ENCODE results near the gene MSH3. TPM values are rescaled to one million over a fixed set of nuclear protein-coding genes. Genes with fewer than 3 reads are reported as not detected.

The MSH3 gene
- total RNA-seq, 4 donors from 2014 or later = 14.5 to 27.2 (median 21.5) TPM

GRCh38 chr5:80615266-80615914 lies 39.1 kb upstream of the MSH3 start:
- Histone ChIP-seq H3K4me1 (no peaks in the 10 kb centered on the region), H3K36me3 (no peaks in the 10 kb centered on the region), H3K9me3 (no peaks in the 10 kb centered on the region), H3K27ac (no peak overlapping the region), H3K4me3 (no peak overlapping the region), H3K27me3 (no peaks in the 10 kb centered on the region)
- TF ChIP-seq CTCF (IDR thresholded peaks at IDR 0.05) (no peak), POLR2A (IDR thresholded peaks at IDR 0.05) (no peak)
- DNase-seq = no peak

GRCh38 chr5:80618438-80618837 lies 36.0 kb upstream of the MSH3 start:
- Histone ChIP-seq H3K27me3 (no peaks in the 10 kb centered on the region), H3K4me1 (no peaks in the 10 kb centered on the region), H3K36me3 (no peaks in the 10 kb centered on the region), H3K4me3 (no peak overlapping the region), H3K27ac (no peak overlapping the region), H3K9me3 (no peaks in the 10 kb centered on the region)
- TF ChIP-seq POLR2A (IDR thresholded peaks at IDR 0.05) (no peak), CTCF (IDR thresholded peaks at IDR 0.05) (no peak)
- DNase-seq = no peak

- Histone ChIP-seq H3K27ac (no peak overlapping the region), H3K9me3 (no peaks in the 10 kb centered on the region)
- TF ChIP-seq CTCF (IDR thresholded peaks at IDR 0.05) (no peak), POLR2A (IDR thresholded peaks at IDR 0.05) (no peak)
These were observed 35.4 kb upstream of the MSH3 start for GRCh38 chr5:80619086-80619485.

GRCh38 chr5:80620211-80620610 lies 34.2 kb upstream of the MSH3 start:
- Histone ChIP-seq H3K4me1 (no peaks in the 10 kb centered on the region), H3K27ac (no peak overlapping the region), H3K36me3 (no peaks in the 10 kb centered on the region), H3K27me3 (no peaks in the 10 kb centered on the region), H3K9me3 (no peaks in the 10 kb centered on the region), H3K4me3 (no peak overlapping the region)
- no peak for TF ChIP-seq CTCF (IDR thresholded peaks at IDR 0.05)
- TF ChIP-seq POLR2A (IDR thresholded peaks at IDR 0.05) = no peak
- DNase-seq = no peak

More at GRCh38 chr5:80619086-80619485, 35.4 kb upstream of the MSH3 start:
- Histone ChIP-seq H3K4me3 (no peak overlapping the region), H3K27me3 (no peaks in the 10 kb centered on the region), H3K4me1 (no peaks in the 10 kb centered on the region), H3K36me3 (no peaks in the 10 kb centered on the region)
- no peak for DNase-seq

GRCh38 chr5:80622756-80623155 lies 31.7 kb upstream of the MSH3 start:
- no peak overlapping the region for H3K27ac ChIP-seq
- no peak for DNase-seq
- H3K4me1 ChIP-seq = no peaks in the 10 kb centered on the region
- no peaks in the 10 kb centered on the region for H3K27me3 ChIP-seq
- TF ChIP-seq POLR2A (IDR thresholded peaks at IDR 0.05) (no peak), CTCF (IDR thresholded peaks at IDR 0.05) (no peak)
- H3K9me3 ChIP-seq = no peaks in the 10 kb centered on the region
- H3K4me3 ChIP-seq = no peak overlapping the region
- H3K36me3 ChIP-seq = no peaks in the 10 kb centered on the region

- no peak for DNase-seq
- Histone ChIP-seq H3K27ac (no peak overlapping the region), H3K4me3 (no peak overlapping the region), H3K27me3 (no peaks in the 10 kb centered on the region), H3K36me3 (peaks cover 0 to under 1% (median 0%) of the 10 kb centered on the region in 3 donors), H3K4me1 (no peaks in the 10 kb centered on the region), H3K9me3 (no peaks in the 10 kb centered on the region)
- TF ChIP-seq CTCF (IDR thresholded peaks at IDR 0.05) = no peak
- TF ChIP-seq POLR2A (IDR thresholded peaks at IDR 0.05) = no peak
These were observed 30.5 kb upstream of the MSH3 start for GRCh38 chr5:80623999-80624398.
